ENCODE data around the gene RTP2. TPM values are rescaled to one million over a fixed set of nuclear protein-coding genes. Genes with fewer than 3 reads are reported as not detected.
A peak's percentile ranks its signal among the peaks of the same experiment; 100 is the strongest.

RTP2 gene
- total RNA-seq, 1 experiment from 2014 or later, result not detected

DNA sequence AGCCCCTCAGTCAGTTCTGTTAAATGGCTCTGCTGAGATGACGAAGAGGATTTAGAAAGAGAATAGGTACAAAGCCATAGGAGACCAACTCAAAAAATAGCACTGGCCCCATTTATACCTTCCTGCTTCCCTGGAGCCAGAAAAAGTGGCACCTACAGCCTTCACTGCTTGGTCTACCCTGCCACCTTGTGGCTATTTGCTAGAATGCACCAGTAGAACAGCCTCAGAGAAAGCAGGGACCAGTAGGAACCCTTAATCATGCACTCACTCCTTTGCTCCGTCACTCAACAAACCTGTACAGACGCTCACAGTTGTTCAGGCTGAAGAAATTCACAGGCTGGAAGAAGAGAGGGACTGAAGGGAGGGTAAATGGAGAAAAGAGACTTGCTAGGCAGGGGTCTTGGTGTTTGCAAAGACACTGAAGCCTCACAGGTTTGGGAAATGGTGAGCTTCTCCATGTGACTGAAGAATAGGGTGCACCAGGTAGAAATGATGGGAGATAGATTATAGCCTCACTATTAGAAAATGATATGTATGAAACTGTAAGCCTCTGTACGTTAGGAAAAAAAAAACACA, 12.1 kb upstream of the RTP2 start:
- peaks cover 6% of the 10 kb centered on the region for H3K36me3 Mint-ChIP-seq (ENCODE audit: insufficient read depth, unreplicated experiment)
- no peaks in the 10 kb centered on the region for H3K9me3 Mint-ChIP-seq (ENCODE audit: unreplicated experiment)
- POLR2A ChIA-PET, result no interaction called here
- DNase-seq (ENCODE audit: unreplicated experiment), result peak; percentile 84
- H3K4me1 Mint-ChIP-seq (ENCODE audit: insufficient read depth, unreplicated experiment), result peaks cover 6% of the 10 kb centered on the region
- no peak overlapping the region for H3K27ac Mint-ChIP-seq (ENCODE audit: low read depth, unreplicated experiment)
- CTCF ChIA-PET, result interaction anchor here (0.6 to 9.0 kb wide), 28 partner anchors 8 to 1275 kb away, joined by 3 to 92 read pairs (median 4); partner anchors contain the start of gene RTP2
- intact Hi-C loops (cut with micrococcal nuclease), result loop anchor here (1.0 to 5.0 kb wide), 5 partner anchors 30 to 1457 kb away; no protein-coding TSS in a partner anchor
- TF ChIP-seq, protein P1, sequence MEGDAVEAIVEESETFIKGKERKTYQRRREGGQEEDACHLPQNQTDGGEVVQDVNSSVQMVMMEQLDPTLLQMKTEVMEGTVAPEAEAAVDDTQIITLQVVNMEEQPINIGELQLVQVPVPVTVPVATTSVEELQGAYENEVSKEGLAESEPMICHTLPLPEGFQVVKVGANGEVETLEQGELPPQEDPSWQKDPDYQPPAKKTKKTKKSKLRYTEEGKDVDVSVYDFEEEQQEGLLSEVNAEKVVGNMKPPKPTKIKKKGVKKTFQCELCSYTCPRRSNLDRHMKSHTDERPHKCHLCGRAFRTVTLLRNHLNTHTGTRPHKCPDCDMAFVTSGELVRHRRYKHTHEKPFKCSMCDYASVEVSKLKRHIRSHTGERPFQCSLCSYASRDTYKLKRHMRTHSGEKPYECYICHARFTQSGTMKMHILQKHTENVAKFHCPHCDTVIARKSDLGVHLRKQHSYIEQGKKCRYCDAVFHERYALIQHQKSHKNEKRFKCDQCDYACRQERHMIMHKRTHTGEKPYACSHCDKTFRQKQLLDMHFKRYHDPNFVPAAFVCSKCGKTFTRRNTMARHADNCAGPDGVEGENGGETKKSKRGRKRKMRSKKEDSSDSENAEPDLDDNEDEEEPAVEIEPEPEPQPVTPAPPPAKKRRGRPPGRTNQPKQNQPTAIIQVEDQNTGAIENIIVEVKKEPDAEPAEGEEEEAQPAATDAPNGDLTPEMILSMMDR (IDR thresholded peaks at IDR 0.05; ENCODE audit: unreplicated experiment), result peak; percentile 89
- H3K4me3 Mint-ChIP-seq (ENCODE audit: unreplicated experiment), result no peak overlapping the region
- H3K27me3 Mint-ChIP-seq (ENCODE audit: insufficient read depth, unreplicated experiment), result no peaks in the 10 kb centered on the region
- BruUV-seq (replicated peaks), result no TSS peak

GRCh38 chr3:187713504-187713903, 11.1 kb upstream of the RTP2 start:
- Mint-ChIP-seq H3K36me3 (ENCODE audit: insufficient read depth, unreplicated experiment) (peaks cover 6% of the 10 kb centered on the region), H3K4me1 (ENCODE audit: insufficient read depth, unreplicated experiment) (peaks cover 6% of the 10 kb centered on the region), H3K27me3 (ENCODE audit: insufficient read depth, unreplicated experiment) (no peaks in the 10 kb centered on the region), H3K27ac (ENCODE audit: low read depth, unreplicated experiment) (no peak overlapping the region), H3K4me3 (ENCODE audit: unreplicated experiment) (no peak overlapping the region), H3K9me3 (ENCODE audit: unreplicated experiment) (no peaks in the 10 kb centered on the region)
- DNase-seq (ENCODE audit: unreplicated experiment), result peak; percentile 30
- TF ChIP-seq, protein P1 (IDR thresholded peaks at IDR 0.05; ENCODE audit: unreplicated experiment), result no peak
- intact Hi-C loops (cut with micrococcal nuclease), result loop anchor here (5.0 kb wide), 1 partner anchor 1456 kb away; no protein-coding TSS in a partner anchor
- POLR2A ChIA-PET, result no interaction called here
- CTCF ChIA-PET, result interaction anchor here (0.6 to 9.0 kb wide), 17 partner anchors 9 to 864 kb away, joined by 3 to 92 read pairs (median 4); partner anchors contain the start of gene RTP2
- no TSS peak for BruUV-seq (replicated peaks)

DNA sequence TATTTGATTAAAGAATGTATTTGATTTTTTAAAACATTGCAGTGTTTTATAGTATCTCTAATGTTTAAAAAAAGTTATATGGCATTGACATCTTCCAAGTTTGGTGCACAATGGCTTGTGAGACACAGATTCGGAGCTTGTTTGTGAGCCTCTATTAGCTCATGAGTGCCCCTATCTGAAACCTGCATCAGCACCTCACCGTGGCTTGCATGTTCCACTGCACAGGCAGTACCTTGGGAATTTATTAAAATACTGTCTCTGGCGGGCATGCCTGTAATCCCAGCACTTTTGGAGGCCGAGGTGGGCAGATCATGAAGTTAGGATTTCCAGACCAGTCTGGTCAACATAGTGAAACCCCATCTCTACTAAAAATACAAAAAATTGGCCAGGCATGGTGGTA, 6.8 kb upstream of the RTP2 start:
- no peaks in the 10 kb centered on the region for H3K36me3 Mint-ChIP-seq (ENCODE audit: insufficient read depth, unreplicated experiment)
- no peak for DNase-seq (ENCODE audit: unreplicated experiment)
- POLR2A ChIA-PET, result no interaction called here
- no peak overlapping the region for H3K4me3 Mint-ChIP-seq (ENCODE audit: unreplicated experiment)
- intact Hi-C loops (cut with micrococcal nuclease), result no loop called here
- no peak overlapping the region for H3K27ac Mint-ChIP-seq (ENCODE audit: low read depth, unreplicated experiment)
- H3K9me3 Mint-ChIP-seq (ENCODE audit: unreplicated experiment), result no peaks in the 10 kb centered on the region
- TF ChIP-seq, protein P1 (IDR thresholded peaks at IDR 0.05; ENCODE audit: unreplicated experiment), result no peak
- CTCF ChIA-PET, result interaction anchor here (0.6 to 1.1 kb wide), 2 partner anchors 390 to 544 kb away, joined by 3 to 5 read pairs; no protein-coding TSS in a partner anchor
- H3K4me1 Mint-ChIP-seq (ENCODE audit: insufficient read depth, unreplicated experiment), result peaks cover 2% of the 10 kb centered on the region
- no peaks in the 10 kb centered on the region for H3K27me3 Mint-ChIP-seq (ENCODE audit: insufficient read depth, unreplicated experiment)
- no TSS peak for BruUV-seq (replicated peaks)

DNA sequence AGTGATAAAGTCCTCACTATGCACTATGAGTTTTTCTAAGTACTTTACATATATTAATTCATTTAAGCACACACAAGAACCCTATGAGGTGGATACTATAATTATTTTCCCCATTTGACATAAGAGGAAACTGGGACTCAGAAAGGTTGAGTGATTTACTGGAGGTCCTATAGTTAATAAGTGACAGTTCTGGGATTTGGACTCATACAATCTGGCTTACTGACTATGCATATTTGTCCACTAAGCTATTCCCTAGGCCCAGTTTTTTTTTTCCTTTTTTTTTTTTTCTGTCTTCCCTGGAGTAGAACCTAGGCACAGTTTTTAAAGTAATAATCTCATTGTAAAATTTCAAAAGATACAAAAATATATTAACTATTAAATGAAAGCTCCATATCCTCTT, 6.3 kb upstream of the RTP2 start:
- no TSS peak for BruUV-seq (replicated peaks)
- Mint-ChIP-seq H3K27me3 (ENCODE audit: insufficient read depth, unreplicated experiment) (no peaks in the 10 kb centered on the region), H3K4me1 (ENCODE audit: insufficient read depth, unreplicated experiment) (no peaks in the 10 kb centered on the region), H3K27ac (ENCODE audit: low read depth, unreplicated experiment) (no peak overlapping the region), H3K4me3 (ENCODE audit: unreplicated experiment) (no peak overlapping the region), H3K9me3 (ENCODE audit: unreplicated experiment) (no peaks in the 10 kb centered on the region), H3K36me3 (ENCODE audit: insufficient read depth, unreplicated experiment) (no peaks in the 10 kb centered on the region)
- TF ChIP-seq, protein P1 (IDR thresholded peaks at IDR 0.05; ENCODE audit: unreplicated experiment), result no peak
- CTCF ChIA-PET, result interaction anchor here (0.6 to 1.1 kb wide), 3 partner anchors 92 to 390 kb away, joined by 3 to 5 read pairs (median 3); no protein-coding TSS in a partner anchor
- POLR2A ChIA-PET, result no interaction called here
- DNase-seq (ENCODE audit: unreplicated experiment), result no peak
- intact Hi-C loops (cut with micrococcal nuclease), result no loop called here
